ENCODE results near the gene NR1I2.

DNA sequence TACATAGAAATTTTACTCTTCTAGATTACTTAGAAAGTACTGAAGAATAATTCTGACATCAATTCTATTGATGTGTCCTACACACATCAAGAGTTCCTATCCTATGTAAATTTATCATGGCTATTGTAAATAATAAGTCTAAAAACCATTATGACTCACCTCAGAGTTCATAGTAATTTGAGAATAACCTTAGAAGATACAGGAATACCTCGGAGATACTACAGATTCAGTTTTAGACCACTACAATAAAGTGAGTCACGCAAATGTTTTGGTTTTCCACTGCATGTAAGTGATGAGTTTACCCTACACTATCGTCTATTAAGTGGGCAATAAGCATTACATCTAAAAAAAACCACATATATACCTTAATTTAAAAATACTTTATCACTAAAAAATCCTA lies 74.8 kb downstream of the NR1I2 start:
- TF ChIP-seq, protein P1, sequence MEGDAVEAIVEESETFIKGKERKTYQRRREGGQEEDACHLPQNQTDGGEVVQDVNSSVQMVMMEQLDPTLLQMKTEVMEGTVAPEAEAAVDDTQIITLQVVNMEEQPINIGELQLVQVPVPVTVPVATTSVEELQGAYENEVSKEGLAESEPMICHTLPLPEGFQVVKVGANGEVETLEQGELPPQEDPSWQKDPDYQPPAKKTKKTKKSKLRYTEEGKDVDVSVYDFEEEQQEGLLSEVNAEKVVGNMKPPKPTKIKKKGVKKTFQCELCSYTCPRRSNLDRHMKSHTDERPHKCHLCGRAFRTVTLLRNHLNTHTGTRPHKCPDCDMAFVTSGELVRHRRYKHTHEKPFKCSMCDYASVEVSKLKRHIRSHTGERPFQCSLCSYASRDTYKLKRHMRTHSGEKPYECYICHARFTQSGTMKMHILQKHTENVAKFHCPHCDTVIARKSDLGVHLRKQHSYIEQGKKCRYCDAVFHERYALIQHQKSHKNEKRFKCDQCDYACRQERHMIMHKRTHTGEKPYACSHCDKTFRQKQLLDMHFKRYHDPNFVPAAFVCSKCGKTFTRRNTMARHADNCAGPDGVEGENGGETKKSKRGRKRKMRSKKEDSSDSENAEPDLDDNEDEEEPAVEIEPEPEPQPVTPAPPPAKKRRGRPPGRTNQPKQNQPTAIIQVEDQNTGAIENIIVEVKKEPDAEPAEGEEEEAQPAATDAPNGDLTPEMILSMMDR (IDR thresholded peaks at IDR 0.05; ENCODE audit: low read depth, low read length, poor library complexity, severe bottlenecking), result no peak
- no peak for TF ChIP-seq EZH2phosphoT487 (IDR thresholded peaks at IDR 0.05; ENCODE audit: borderline replicate concordance, low read length)
